PC-3 (cell line): ENCODE measurements around the gene CREB3L4. TPM values are rescaled to one million over a fixed set of nuclear protein-coding genes. Genes with fewer than 3 reads are reported as not detected.

ENCODE experiments used
- ATAC-seq: fragments of 200-7000 bp; cut with Tn5 transposase; 2 replicates; pipeline ENCODE4 v1.9.1; 2020; ENCODE audit warnings: mild to moderate bottlenecking, moderate library complexity
- BruUV-seq: library from RNA; stranded (reverse); fragments of 400-500 nt; replicated peaks from 2 replicates; lab custom pipeline; 2021; lab: Mats Ljungman, UMichigan
- CTCF ChIA-PET: fragments of 300-600 bp; sonication (Branson Sonifier 250); formaldehyde crosslinking; loops from one replicate; lab custom pipeline; 2022; ENCODE audit warnings: antibody characterized with exemption; lab: Charles Lee
- POLR2A ChIA-PET: fragments of 300-600 bp; sonication (Branson Sonifier 250); formaldehyde crosslinking; loops from one replicate; lab custom pipeline; 2022; ENCODE audit warnings: antibody characterized with exemption; ENCODE audit not compliant: unreplicated experiment; lab: Charles Lee
- DNase-seq: peaks from one replicate; pipeline ENCODE4 v3.0.0-alpha.2; 2015
- H2AFZ ChIP-seq: fragments of 300-600 bp; sonication (generic); 2 replicates; pipeline ENCODE4 v1.6.0; 2016; ENCODE audit warnings: antibody characterized with exemption, low read length
- H3F3A ChIP-seq: fragments of 300-600 bp; sonication (generic); one replicate; pipeline ENCODE4 v1.6.0; 2017; ENCODE audit warnings: antibody characterized with exemption, low read length, control low read depth, mild to moderate bottlenecking; ENCODE audit not compliant: unreplicated experiment
- H3K27ac ChIP-seq: fragments of 300-600 bp; sonication (generic); 2 replicates; pipeline ENCODE4 v1.5.1; 2016; ENCODE audit warnings: mild to moderate bottlenecking, low read length
- H3K27me3 ChIP-seq: fragments of 300-600 bp; sonication (generic); 2 replicates; pipeline ENCODE4 v1.6.1; 2016; ENCODE audit warnings: low read length, mixed read lengths
- H3K36me3 ChIP-seq: fragments of 300-600 bp; sonication (generic); 2 replicates; pipeline ENCODE4 v1.6.1; 2016; ENCODE audit warnings: low read depth, mixed run types, low read length, mixed read lengths
- H3K4me1 ChIP-seq: fragments of 300-600 bp; sonication (generic); 2 replicates; pipeline ENCODE4 v1.5.1; 2016; ENCODE audit warnings: low read length; ENCODE audit not compliant: insufficient read depth
- H3K4me2 ChIP-seq: fragments of 300-600 bp; sonication (generic); 2 replicates; pipeline ENCODE4 v1.6.0; 2016; ENCODE audit warnings: low read length
- H3K4me3 ChIP-seq: fragments of 300-600 bp; sonication (generic); 2 replicates; pipeline ENCODE4 v1.5.1; 2016; ENCODE audit warnings: mild to moderate bottlenecking, low read length, mixed read lengths
- H3K79me2 ChIP-seq: fragments of 300-600 bp; sonication (generic); 2 replicates; pipeline ENCODE4 v1.6.1; 2017; ENCODE audit warnings: low read length, mixed read lengths
- H3K9ac ChIP-seq: fragments of 300-600 bp; sonication (generic); 2 replicates; pipeline ENCODE4 v1.6.0; 2016; ENCODE audit warnings: mild to moderate bottlenecking, low read length
- H3K9me2 ChIP-seq: fragments of 300-600 bp; sonication (generic); replicated peaks from 2 replicates; pipeline ENCODE4 v1.6.1; 2016; ENCODE audit warnings: mixed run types, low read length, mixed read lengths
- H3K9me3 ChIP-seq: fragments of 300-600 bp; sonication (generic); 2 replicates; pipeline ENCODE4 v1.6.1; 2016; ENCODE audit warnings: low read length, mixed read lengths
- H4K20me1 ChIP-seq: fragments of 300-600 bp; sonication (generic); 2 replicates; pipeline ENCODE4 v1.6.1; 2016; ENCODE audit warnings: low read length, mixed read lengths
- EZH2 ChIP-seq: fragments of 300-600 bp; sonication (generic); IDR thresholded peaks from one replicate; pipeline ENCODE4 v1.6.1; 2017; ENCODE audit warnings: antibody characterized with exemption, mild to moderate bottlenecking, low read length; ENCODE audit not compliant: unreplicated experiment
- EZH2phosphoT487 ChIP-seq: fragments of 300-600 bp; sonication (generic); IDR thresholded peaks from 2 replicates; pipeline ENCODE4 v1.6.1; 2018; ENCODE audit warnings: mild to moderate bottlenecking, antibody characterized with exemption, low read length, borderline replicate concordance
- intact Hi-C: fragments of 100-400 bp; cut with micrococcal nuclease; formaldehyde crosslinking; loops from 2 replicates; pipeline ENCODE4 v1.9.0; 2023
- total RNA-seq: library from RNA; depleted of rRNA; stranded (reverse); fragments of >200 nt; gene quantifications from 2 replicates; pipeline ENCODE4 v1.2.3, GENCODE V29; 2014
- TF ChIP-seq, protein P1 (sequence below): fragments of 300-600 bp; sonication (generic); conservative IDR thresholded peaks from 2 replicates; pipeline ENCODE4 v1.5.1; 2017; ENCODE audit warnings: antibody characterized with exemption, low read depth, mild to moderate bottlenecking, low read length

Gene CREB3L4
- total RNA-seq, 1 experiment from 2014 or later, result 28.7 TPM

DNA sequence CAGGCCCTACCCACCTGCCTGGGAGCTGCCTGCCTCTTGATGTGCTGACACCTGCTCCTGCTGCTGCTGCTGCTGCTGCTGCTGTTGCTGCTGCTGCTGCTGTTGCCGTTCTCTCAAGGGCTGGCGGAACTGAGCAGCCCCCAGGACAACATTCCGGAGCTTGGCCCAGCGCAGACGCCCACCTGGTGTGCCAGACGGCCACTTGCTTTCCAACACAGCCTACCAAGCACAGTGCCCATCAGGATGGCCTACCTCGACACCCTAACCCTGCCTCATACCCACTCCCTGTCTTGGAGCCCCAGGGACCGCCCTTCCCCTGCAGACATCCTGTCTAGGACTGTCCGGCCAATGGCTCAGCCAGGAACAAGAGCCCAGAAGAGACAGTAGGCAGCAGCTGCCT is 33.0 kb upstream of the CREB3L4 start:
- H3K9ac ChIP-seq, result no peak overlapping the region
- ATAC-seq, result no peak
- DNase-seq, result no peak
- no TSS peak for BruUV-seq
- no peak overlapping the region for H2AFZ ChIP-seq
- H3K4me3 ChIP-seq, result no peak overlapping the region
- CTCF ChIA-PET, result no interaction called here
- POLR2A ChIA-PET, result no interaction called here
- intact Hi-C loops, result no loop called here
- no peaks in the 10 kb centered on the region for H4K20me1 ChIP-seq
- H3K9me2 ChIP-seq, result no peaks in the 10 kb centered on the region
- no peaks in the 10 kb centered on the region for H3K4me1 ChIP-seq
- no peaks in the 10 kb centered on the region for H3K27me3 ChIP-seq
- H3K36me3 ChIP-seq, result peaks cover 12% of the 10 kb centered on the region; the same call in 1 of the 2 replicates
- H3K9me3 ChIP-seq, result no peaks in the 10 kb centered on the region
- no peak for TF ChIP-seq EZH2phosphoT487
- TF ChIP-seq, protein P1, sequence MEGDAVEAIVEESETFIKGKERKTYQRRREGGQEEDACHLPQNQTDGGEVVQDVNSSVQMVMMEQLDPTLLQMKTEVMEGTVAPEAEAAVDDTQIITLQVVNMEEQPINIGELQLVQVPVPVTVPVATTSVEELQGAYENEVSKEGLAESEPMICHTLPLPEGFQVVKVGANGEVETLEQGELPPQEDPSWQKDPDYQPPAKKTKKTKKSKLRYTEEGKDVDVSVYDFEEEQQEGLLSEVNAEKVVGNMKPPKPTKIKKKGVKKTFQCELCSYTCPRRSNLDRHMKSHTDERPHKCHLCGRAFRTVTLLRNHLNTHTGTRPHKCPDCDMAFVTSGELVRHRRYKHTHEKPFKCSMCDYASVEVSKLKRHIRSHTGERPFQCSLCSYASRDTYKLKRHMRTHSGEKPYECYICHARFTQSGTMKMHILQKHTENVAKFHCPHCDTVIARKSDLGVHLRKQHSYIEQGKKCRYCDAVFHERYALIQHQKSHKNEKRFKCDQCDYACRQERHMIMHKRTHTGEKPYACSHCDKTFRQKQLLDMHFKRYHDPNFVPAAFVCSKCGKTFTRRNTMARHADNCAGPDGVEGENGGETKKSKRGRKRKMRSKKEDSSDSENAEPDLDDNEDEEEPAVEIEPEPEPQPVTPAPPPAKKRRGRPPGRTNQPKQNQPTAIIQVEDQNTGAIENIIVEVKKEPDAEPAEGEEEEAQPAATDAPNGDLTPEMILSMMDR, result no peak
- TF ChIP-seq EZH2, result no peak
- no peak overlapping the region for H3K27ac ChIP-seq
- H3K79me2 ChIP-seq, result no peaks in the 10 kb centered on the region
- H3F3A ChIP-seq, result no peaks in the 10 kb centered on the region
- no peak overlapping the region for H3K4me2 ChIP-seq

DNA sequence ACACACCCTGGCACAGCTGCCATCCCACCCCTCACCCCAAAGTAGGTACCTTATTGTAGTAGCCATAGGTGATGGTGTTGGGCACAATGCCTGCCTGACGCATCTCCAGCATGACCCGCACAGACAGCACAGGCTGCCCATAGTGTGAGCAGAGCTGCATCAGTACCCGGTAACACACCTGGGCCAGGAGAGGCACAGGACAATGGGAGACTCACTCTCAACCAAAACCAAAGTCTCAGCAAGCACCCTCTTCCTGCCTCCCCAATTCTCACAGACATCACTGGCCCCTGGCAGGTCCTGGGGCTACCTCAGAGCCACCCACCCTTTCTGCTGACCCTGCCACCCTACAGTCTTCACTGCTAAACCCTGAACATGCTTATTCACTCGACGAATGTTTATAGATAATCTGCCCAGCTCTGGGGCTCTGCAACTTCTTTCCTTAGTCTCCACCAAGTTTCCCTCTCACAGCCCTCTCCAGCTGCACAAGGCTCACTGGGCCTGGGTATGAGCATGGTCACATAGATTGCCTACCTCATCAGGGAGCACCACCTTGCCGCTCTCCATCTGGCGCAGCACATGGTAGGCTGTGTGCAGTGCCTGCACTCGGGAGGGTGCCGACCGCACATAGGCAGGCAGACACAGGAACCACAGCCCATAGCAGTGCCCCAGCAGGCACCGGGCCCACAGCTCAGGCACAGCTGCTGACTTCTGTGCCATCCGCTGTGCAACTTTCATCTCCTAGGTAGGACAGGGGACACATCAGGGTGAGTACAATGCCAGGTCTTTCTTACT is 31.5 kb upstream of the CREB3L4 start:
- POLR2A ChIA-PET, result no interaction called here

More for the DNA sequence above, 31.5 kb upstream of the CREB3L4 start:
- H3K4me3 ChIP-seq, result no peak overlapping the region
- DNase-seq, result no peak
- CTCF ChIA-PET, result no interaction called here
- no peaks in the 10 kb centered on the region for H3K27me3 ChIP-seq
- TF ChIP-seq EZH2phosphoT487 (no peak), EZH2 (no peak)
- TF ChIP-seq, protein P1, result no peak
- H3K4me1 ChIP-seq, result no peaks in the 10 kb centered on the region
- H4K20me1 ChIP-seq, result no peaks in the 10 kb centered on the region
- no peak overlapping the region for H3K9ac ChIP-seq
- intact Hi-C loops, result no loop called here
- H3K27ac ChIP-seq, result no peak overlapping the region
- no peaks in the 10 kb centered on the region for H3K79me2 ChIP-seq
- no peaks in the 10 kb centered on the region for H3K9me2 ChIP-seq
- H3F3A ChIP-seq, result no peaks in the 10 kb centered on the region
- peaks cover 12% of the 10 kb centered on the region; the same call in 1 of the 2 replicates for H3K36me3 ChIP-seq
- no peak for ATAC-seq
- no peaks in the 10 kb centered on the region for H3K9me3 ChIP-seq
- no TSS peak for BruUV-seq
- no peak overlapping the region for H2AFZ ChIP-seq
- no peak overlapping the region for H3K4me2 ChIP-seq
